Choroid plexus epithelial cell (primary cell): ENCODE data around the gene DLGAP1.
A peak's percentile ranks its signal among the peaks of the same experiment; 100 is the strongest.
"Not testable (repeated sequence)": the region's sequence is repeated elsewhere in the genome, so short reads cannot be mapped to it uniquely, and the experiment has no call there.

Experiments
- DNase-seq: peaks from one replicate; pipeline ENCODE4 v3.0.0-alpha.2; 2010; ENCODE audit warnings: low read depth
- H3K4me3 ChIP-seq: 2 replicates; pipeline ENCODE4 v1.5.1; 2011; ENCODE audit warnings: low read depth, mild to moderate bottlenecking, control low read depth, low read length, moderate library complexity
- TF ChIP-seq, protein P1 (sequence below): conservative IDR thresholded peaks from 2 replicates; pipeline ENCODE4 v1.5.1; 2011; ENCODE audit warnings: low read depth, mild to moderate bottlenecking, control low read depth, inconsistent platforms, low read length, moderate library complexity

The DLGAP1 gene

DNA sequence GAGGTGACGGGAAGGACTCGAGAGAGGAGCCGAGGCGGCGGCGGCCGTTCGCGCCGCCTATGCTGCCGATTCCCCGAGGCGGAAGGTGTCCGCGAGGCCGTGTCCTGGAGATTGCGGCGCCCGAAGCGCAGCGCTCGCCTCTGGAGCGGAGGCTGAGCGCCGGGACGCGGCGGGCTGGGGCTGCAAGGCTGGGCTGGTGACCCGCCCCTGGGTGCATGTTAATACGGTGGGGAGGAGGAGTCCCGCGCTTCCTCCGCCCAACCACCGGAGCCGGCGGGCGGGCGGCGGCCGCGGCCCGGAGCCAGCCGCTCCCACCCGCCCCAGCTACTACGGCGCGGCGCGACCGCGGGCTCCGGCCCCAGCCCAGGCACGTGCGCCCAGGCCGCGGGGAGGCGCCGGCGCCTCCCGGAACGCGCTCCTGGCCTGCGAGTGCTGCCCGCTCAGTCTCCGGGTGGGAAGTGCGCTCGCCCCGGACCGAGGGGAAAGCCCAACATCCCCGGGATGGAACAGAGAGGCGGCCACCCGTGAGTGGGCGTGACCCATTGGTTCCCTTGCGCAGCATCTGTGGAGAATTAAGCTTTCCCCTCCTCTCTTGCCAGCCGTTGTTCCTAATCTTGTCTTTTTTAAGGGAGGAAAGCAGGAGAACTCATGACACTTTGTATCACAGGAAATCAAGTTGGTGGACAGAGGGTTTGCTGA lies at the start of gene DLGAP1:
DLGAP1 (minus strand) TSS at position 195 of the 699 bp plus-strand sequence.
- no peak within 1 kb of the TSS for H3K4me3 ChIP-seq
- TF ChIP-seq, protein P1, sequence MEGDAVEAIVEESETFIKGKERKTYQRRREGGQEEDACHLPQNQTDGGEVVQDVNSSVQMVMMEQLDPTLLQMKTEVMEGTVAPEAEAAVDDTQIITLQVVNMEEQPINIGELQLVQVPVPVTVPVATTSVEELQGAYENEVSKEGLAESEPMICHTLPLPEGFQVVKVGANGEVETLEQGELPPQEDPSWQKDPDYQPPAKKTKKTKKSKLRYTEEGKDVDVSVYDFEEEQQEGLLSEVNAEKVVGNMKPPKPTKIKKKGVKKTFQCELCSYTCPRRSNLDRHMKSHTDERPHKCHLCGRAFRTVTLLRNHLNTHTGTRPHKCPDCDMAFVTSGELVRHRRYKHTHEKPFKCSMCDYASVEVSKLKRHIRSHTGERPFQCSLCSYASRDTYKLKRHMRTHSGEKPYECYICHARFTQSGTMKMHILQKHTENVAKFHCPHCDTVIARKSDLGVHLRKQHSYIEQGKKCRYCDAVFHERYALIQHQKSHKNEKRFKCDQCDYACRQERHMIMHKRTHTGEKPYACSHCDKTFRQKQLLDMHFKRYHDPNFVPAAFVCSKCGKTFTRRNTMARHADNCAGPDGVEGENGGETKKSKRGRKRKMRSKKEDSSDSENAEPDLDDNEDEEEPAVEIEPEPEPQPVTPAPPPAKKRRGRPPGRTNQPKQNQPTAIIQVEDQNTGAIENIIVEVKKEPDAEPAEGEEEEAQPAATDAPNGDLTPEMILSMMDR: no peak
- DNase-seq: peak; percentile 4

DNA sequence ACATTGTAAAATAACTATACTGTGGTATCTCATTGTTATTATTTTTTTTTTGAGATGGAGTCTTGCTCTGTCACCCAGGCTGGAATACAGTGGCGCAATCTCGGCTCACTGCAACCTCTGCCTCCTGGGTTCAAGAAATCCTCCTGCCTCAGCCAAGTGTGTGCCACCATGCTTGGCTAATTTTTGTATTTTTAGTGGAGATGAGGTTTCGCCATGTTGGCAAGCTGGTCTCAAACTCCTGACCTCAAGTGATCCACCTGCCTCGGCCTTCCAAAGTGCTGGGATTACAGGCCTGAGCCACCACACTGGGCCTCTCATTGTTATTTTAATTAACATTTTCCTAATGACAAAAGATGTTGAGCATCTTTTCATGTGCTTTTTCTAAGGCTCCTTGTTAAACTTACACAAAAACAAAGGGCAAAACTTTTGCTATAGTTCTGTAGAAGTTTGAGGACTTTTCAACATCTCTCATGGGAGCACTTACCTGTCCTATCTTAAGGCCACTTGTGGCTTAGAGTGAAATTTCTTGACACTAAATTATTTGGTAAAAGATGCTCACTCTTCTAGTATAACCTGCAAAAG lies 39.7 kb upstream of the DLGAP1 start:
- not testable (repeated sequence) for DNase-seq

DNA sequence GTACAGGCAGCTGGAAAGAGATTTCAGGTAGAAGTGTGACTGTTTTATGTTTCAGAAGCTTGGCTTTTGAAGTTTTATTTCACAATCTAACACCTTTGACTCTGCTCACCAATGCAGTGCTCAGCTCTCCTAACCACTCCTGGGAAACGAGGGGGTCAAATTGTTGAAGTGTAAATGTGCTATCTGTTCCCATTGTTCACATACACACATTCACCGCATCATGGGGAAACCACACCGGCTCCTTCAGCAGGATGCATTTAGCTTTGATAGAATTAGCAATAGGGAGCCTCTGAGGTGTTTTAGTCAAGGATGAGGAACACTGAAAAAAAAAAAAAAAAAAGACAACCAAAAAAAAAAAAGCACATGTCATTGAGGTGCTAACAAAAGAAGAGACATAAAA lies 13.4 kb upstream of the DLGAP1 start:
- DNase-seq: no peak
- TF ChIP-seq, protein P1: no peak

More for the DNA sequence above, 39.7 kb upstream of the DLGAP1 start:
- H3K4me3 ChIP-seq: not testable (repeated sequence)

DNA sequence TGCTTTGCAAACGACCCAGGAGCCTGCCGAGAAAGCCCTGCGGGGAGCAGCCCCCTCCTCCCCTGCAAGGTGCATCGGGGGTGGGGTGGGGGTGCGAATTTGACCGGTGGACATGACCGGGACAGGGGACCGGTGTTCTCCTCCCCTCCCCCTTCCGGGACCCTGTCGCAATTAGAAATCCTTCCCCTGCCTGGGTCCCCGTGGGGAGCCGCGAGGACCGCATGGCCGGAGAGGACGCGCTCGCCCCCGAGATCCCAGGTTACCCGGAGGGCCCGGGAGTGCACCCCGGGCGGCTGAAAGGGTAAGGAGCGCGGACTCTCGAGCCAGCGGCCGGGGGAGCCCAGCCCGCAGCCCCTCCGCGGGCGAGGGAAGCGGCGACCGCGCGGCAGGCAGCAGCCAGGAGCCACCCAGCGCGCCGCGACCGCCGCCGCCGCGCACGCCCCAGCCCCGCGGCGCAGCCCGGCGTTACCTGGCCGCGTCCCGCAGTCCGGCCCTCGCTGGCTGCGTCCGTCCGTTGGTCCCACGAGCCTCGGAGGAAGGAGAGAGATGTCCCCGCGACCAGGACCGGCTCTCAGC lies 482 bp downstream of the DLGAP1 start:
- TF ChIP-seq, protein P1: no peak
- no peak overlapping the region for H3K4me3 ChIP-seq

More for the DNA sequence above, 13.4 kb upstream of the DLGAP1 start:
- no peak overlapping the region for H3K4me3 ChIP-seq

DNA sequence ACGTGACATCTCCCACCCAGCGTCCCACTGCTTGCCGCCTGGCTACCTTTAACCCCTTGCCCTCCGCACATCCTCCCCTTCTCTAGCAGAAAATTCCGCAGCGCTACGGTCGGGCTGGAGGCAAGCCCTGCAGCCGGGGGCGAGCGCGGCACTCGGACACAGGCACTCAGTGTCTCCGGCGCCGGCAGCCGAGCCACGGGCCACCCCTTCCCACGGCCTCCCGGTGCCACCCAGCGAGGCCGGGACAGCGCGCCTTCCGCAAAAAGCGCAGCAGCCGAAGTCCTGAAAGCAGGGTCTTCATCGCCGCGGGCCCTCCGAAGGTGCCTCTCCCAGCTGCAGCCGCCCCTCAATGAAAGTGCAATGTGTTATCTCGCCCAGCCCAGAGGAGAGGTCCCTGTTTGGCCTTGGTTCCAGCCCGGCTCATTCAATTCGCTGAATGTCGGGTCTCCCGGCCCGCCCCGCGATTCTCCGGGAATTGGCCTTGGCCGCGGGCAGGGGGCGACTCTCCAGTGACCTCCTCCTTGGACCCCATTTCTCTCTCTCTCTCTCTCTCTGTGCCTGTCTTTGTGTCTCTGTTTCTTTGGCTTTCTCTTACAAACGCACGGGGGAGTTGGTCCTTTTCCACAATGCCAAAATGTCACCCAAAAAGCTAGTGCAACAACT lies 1.1 kb downstream of the DLGAP1 start:
- TF ChIP-seq, protein P1: no peak
- no peak overlapping the region for H3K4me3 ChIP-seq
- no peak for DNase-seq

More for the DNA sequence above, 482 bp downstream of the DLGAP1 start:
- DNase-seq: no peak

DNA sequence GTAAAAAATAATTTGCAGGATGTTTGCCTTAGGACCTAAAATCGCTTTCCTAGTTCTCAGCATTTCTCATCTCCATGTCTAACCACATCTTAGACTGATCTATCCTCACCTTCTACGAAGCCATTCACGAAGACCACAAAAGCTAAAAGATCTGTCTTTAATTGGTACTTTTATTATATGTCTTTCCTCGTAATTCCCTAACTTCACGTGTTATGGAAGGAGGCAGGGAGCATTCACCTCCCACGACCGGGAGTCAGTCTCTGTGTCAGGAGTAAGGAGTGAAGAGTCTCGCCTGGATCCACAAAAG lies 1.6 kb downstream of the DLGAP1 start:
- TF ChIP-seq, protein P1: no peak
- no peak overlapping the region for H3K4me3 ChIP-seq
- DNase-seq: no peak

DNA sequence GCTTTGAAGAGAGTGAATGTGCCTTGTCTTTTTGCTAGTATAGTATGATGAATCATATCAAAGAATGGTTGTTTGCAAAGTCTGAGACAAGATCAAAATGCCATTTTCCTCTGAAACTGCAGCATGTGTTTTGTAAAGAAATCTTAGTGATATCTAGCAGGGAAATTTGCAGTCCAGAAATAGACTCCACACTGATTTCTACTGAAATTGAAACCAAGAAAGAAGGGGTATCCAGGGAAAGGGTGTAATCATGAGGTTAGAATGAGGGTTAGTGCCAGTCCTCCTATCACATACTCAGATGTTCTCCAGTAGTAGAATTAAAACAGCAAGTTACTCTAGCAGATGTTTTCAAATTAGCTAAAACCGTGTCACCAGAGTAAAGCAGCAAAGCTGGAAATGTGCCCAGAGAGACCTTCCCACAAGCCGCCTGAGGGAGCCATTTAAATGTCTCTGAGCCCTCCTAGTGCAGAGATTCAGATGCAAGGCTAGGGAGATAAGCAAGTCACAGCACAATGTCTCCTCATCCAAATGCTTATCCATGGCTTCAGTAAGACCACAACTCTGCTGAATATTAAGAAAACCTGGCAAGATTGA lies 4.9 kb downstream of the DLGAP1 start:
- TF ChIP-seq, protein P1: no peak
- H3K4me3 ChIP-seq: no peak overlapping the region
- DNase-seq: no peak
